GM23248 (cell line): Measurements from ENCODE around the gene POU2AF2.

Experiments
- EZH2 ChIP-seq: fragments of 200-600 bp; sonication (generic); IDR thresholded peaks from 2 replicates; pipeline ENCODE4 v1.6.1; 2018; ENCODE audit warnings: antibody characterized with exemption, mild to moderate bottlenecking; ENCODE audit not compliant: insufficient read depth, poor library complexity, severe bottlenecking
- EZH2phosphoT487 ChIP-seq: fragments of 200-600 bp; sonication (generic); IDR thresholded peaks from 2 replicates; pipeline ENCODE4 v1.6.1; 2018; ENCODE audit warnings: antibody characterized with exemption, moderate library complexity, mild to moderate bottlenecking, low read depth; ENCODE audit not compliant: insufficient read depth

DNA sequence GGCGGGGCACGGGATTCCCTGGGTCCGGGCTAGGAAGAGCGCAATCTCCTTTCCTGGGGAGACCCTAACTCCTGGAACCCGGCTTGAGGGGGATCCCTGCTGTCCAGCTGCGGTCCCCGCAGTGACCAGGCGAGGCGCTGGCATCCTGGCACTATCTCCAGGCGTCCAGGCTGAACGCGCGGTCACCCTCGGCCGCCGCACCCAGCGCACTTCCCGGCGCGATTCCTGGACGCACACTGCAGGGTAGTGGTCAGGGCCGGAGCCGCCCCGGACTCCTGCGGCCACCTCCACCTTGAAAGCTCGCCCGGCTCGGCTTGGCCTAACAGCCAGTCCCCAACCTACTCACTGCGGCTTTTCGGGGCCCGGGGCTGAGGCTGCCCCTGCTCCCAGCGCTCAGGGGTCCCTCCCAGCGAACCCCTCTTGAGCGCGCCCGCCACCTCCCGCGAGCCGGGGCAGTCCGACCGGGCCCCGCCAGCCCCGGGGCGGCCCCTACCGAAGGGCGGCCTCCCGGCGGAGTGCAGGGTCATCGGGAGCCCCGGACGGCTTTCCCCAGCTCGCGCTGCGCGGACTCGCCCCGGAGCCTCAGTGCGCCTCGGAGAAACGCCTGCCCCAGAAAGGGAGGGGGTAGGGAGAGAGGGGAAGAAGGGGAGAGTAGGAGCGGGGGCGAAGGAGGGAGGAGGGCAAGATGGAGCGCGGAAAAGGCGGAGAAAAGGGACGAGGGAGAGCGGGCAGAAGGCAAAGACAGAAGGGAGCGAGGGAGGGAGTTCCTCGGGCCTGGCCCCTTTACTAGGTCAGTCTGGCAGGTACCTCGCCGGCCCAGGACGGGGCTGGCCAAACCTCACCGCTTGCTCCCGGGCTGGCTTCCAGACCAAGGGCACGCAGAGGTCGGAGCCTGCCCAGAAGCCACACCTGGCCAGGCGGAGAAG, 53.8 kb downstream of the POU2AF2 start:
- TF ChIP-seq EZH2phosphoT487, result no peak
- TF ChIP-seq EZH2, result no peak
